Panc1 (cell line): ENCODE data around the gene OR2F2.

ENCODE experiments used
- CTCF ChIP-seq: fragments of 450-650 bp; IDR thresholded peaks from 2 replicates; pipeline ENCODE4 v1.5.1; 2017; ENCODE audit warnings: mild to moderate bottlenecking
- POLR2AphosphoS5 ChIP-seq: IDR thresholded peaks from 2 replicates; pipeline ENCODE4 v1.6.1; 2012; ENCODE audit warnings: mild to moderate bottlenecking, low read depth, low read length, moderate library complexity
- REST ChIP-seq, 2 experiments: IDR thresholded peaks; 2 replicates each; pipeline ENCODE4 v1.6.1; 2011 to 2012; ENCODE audit warnings: low read depth in 2 of 2, control low read depth in 1 of 2, low read length in 1 of 2, mild to moderate bottlenecking in 1 of 2, moderate library complexity in 1 of 2; ENCODE audit not compliant: insufficient read depth in 1 of 2
- TCF7L2 ChIP-seq: IDR thresholded peaks from 2 replicates; pipeline ENCODE4 v1.6.1; 2011; ENCODE audit warnings: mild to moderate bottlenecking, low read depth, low read length, inconsistent platforms

- TF ChIP-seq CTCF (no peak), REST (IDR thresholded peaks at IDR 0.05; ENCODE audit: insufficient read depth in 1 of 2, low read depth in 2 of 2, low read length in 1 of 2) (no peak), POLR2AphosphoS5 (no peak), TCF7L2 (no peak)
Measured at GRCh38 chr7:143979359-143979758, 44.3 kb downstream of the OR2F2 start.
